SIG-M5 (cell line): ENCODE measurements around the gene RNF17.
"Not testable (repeated sequence)": the region's sequence is repeated elsewhere in the genome, so short reads cannot be mapped to it uniquely, and the experiment has no call there.

ENCODE experiments used
- DNase-seq: peaks from one replicate; lab custom pipeline; 2025; lab: John Stamatoyannopoulos, UW

RNF17 gene

DNA sequence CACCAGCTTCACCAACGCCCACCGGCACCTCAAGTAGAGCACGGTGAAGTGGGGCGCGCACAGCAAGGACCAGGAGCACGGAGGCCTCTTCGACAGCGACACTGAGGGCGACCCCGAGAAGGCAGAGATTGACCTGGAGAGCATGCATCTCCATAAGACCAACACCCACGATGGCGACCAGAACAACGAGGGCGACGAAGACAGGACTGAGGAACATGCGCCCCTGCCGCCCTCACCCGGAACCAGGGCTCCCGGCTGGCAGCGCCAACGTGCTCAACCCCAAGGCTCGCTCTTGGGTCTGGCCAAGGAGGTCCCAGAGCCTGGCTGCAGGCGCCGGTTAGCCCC, 18.5 kb upstream of the RNF17 start:
- no peak for DNase-seq

DNA sequence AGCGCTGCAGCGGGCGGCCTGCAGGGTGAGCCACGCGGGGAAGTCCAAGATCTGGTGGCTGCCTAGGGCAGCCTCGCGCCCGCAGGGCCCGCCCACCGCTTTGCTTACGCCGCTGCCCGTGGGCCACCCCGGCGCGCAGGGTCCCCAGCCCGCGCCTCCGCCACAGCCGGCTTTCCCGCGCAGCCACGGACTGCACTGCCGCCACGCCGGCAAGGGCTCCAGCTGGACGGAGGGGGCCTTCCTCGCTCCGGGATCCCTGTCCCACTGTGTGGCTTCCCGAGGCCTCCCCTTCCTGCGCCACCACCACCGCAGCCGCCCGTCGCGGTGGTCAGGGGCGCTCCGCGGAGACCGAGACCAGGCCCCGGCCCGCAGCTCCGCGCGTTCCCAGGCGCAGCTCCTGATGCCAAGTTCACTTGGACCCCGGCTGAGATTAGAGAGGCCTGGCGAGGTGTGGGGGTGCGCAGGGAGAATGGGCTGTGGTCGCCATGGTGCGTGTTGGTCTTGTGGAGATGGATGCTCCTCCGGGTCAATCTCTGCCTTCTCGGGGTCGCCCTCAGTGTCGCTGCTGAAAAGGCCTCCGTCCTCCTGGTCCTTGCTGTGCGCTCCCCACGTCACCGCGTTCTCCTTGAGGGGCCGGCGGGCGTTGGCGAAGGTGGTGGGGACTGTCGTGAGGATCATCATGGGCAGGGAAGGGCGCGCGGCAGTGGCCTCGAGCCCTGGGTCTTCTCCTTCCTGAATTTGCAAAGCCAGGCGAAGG, 17.9 kb upstream of the RNF17 start:
- no peak for DNase-seq

DNA sequence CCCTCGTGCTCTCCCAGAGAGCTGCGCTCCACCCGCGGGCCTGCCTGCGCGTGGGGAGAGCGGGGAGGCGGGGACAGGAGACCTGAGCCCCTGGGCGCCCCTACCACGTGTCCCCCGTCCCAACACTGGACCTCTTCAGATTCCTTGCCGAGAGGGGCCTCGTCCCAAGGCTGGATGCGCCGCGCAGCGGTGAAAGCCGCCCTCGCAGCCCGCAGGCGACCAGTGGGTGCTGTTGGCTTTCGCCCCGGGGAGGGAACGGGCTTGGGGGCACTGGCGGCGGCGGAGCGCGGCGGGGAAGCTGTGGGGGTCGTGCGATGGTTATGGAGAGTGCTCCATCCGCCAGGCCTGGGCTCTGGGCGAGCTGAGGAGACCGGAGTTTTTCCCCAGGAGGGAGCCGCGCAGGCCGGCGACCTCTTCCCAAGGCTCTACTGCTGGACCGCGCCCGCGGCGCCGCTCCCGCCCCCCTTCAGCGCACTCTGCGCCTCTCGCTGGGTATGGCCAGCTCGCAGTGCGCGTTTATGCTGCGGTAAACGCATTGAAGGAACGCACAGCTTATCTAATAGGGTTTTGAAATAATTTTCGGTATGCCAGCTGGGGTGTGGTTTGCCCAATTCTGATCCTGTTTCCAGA, 17.2 kb upstream of the RNF17 start:
- DNase-seq = no peak

DNA sequence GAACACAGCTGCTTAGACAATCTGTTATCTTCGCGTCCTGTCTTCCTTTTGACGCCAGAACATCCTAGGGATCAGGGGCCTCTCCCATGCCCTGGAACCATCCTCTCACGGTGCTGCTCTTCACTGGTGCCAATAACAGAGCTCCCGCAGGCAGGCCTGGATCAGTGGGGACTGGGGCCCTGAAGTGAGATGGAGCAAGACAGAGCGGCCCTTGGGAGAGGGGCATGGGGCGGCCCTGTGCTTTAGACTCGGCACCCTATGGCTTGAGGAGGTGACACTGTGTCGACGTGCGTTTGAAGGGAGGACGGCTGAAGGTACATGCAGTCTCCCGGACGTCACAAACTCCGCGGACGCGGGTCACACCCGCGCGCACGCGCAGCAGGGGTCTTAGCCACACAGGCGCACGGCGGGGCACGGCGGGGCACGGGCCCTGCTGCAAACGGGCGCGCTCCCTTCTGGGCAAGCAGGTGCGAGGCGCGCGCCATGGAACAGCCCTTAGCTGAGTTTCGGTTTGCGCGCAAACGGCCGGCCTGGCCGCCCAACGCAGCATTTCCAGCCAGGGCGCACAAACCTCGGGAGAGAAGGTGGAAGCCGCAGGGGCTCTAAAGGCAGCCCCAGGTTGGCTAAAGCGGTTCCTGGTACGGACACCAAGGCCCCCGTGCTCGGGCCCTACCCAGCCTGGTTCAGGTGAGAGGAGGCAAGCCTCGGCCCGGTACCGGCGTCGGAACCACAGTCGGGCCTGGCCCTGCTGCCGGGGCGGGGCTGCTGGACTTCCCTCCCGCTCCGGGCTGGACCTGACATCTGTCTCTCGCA, 16.5 kb upstream of the RNF17 start:
- no peak for DNase-seq

DNA sequence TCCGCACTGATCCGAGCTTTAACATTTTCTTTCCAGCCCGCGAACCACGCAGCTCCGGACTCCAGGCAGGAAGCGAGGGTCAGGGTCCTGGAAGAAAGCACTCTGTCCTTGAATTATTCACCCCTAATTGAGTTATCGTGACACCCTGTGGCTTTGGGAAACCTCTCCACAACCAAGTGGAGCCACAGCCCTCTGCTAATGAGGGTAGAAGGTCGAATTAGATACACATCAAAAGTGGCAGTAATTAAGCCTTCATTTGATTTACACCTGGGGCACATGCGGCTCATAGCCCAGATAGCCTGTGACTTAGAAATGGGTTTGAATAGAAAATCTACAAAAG, 15.9 kb upstream of the RNF17 start:
- no peak for DNase-seq

DNA sequence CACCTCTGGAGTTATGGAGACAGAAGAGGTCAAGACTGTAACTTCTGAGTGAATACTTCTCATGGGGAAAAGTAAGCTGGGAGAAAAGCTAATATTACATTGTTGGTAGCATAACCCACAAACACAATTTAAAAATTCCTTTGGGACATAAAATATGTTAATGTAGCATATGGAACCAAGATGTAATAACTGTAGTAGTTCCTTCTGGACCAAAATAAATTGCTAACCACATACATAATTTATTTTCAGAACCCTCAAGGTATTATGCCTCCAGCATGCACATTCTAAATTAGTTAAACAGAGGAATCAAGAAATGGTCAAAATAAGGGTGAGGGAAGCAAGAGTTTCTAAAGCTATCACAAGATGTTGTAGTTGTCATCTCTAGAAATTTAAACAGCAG, 4.8 kb upstream of the RNF17 start:
- DNase-seq = no peak

DNA sequence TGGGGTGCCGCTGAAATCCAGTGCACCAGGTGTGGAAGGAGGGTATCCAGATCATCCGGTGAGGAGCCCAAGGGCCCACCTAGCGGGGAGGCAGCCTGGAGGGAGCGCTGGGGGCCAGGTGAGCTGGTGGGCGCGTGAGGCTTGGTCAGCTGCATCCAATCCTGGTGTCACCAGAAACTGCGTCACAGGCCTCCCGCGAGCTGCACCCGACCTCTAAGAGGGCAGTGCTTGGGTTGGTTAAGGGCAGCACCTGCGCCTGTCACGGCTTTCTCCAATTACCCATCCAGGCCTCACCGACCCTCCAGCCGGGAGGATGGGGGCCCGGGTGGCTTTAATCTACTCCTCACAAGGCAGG, 284 bp downstream of the RNF17 start:
- DNase-seq = no peak

DNA sequence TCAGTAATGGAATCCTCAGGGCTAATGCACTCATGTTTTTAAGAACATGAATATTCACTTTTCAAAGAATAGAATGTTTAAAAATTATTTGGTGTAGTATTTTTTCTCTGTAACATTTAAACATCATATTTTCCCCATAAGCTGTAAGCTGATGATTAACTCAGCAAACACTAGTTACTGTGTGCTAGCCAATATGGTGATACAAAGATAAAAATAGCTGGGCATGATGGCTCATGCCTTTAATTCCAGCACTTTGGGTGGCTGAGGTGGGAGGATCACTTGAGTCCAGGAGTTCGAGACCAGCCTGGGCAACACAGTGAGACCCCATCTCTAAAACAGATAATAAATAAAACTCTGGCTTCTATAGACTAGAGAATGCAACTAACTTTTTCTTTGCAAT, 13.2 kb downstream of the RNF17 start:
- no peak for DNase-seq

DNA sequence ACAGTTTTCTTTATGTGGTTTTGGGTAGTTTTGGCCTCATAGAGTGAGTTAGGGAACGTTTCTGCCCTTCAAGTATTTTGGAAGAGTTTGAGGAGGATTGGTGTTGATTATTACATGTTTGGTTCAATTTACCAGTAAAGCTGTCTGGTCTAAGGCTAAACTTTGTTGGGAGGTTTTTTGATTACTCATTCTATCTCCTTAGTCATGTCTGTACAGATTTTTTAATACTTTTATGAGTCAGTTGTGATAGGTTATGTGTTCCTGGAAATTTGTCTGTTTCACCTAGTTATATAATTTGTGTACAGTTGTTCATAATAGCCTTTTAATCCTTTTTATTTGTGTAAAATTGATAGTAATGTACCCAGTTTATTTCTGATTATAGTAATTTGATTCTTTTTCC, 20.4 kb downstream of the RNF17 start:
- DNase-seq = no peak

DNA sequence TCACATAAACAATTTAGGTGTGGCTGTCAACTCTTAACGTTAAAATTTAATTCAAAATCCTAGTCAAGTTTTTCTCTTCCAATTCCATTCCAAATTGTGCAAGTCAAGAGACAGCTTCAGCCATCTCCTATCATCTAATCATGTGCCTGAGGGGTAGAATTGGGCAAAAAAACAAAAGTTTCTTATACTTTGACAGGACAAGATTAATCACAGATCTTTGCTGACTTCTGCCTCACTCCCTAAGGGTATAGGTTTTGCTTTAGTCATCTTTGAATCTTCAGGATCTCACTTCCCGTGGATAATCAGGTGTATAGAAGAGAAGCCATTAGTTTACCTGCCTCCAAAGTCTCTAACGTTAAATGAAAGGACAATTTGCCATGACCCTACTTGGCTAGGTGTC, 24.6 kb downstream of the RNF17 start:
- DNase-seq = no peak

DNA sequence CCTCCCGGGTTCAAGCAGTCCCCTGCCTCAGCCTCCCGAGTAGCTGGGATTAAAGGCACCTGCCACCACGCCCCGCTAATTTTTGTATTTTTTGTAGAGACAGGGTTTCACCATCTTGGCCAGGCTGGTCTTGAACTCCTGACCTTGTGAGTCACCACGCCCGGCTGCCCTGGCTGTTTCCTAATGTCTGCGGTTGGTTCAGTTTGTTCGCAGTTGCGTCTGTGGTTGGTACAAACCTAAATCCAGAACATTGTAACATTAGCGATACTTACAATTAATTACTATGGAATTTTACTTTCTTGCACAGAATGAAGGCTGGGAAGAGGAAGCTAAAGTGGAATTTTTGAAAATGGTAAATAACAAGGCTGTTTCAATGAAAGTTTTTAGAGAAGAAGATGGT, 38.1 kb downstream of the RNF17 start:
- no peak for DNase-seq

DNA sequence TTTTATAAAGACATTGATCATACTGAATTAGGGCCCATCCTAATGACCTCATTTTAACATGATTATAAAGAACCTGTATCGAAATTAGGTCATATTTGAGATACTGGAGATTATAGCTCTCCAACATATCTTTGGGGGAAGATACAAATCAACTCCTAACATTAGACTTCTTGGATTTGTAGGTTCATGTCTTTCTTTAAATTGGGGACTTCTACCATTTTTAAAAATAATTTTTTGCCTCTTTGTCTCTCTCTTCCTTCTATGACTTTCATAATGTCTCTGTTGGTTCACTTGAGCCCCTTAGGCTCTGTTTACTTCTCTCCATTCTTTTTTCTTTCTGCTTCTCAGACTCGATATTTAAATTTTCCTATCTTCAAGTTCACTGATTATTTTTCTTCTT, 57.2 kb downstream of the RNF17 start:
- no peak for DNase-seq

DNA sequence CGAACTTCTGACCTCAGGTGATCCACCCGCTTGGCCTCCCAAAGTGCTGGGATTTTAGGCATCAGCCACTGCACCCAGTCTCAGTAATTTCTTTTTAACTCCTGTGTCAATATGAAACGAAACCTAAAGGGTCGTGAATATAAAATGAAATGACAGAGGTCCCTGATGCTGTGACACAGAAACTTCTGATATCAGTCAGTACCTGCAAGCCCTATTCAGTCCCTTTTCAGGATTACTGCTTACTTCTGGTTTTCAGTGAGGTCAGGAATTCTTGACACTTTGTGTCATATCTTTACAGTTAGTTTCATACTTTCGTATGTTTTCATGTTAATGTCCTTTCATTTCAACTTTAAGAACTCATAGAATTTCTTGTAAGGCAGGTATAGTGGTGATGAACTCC, 58.7 kb downstream of the RNF17 start:
- no peak for DNase-seq

DNA sequence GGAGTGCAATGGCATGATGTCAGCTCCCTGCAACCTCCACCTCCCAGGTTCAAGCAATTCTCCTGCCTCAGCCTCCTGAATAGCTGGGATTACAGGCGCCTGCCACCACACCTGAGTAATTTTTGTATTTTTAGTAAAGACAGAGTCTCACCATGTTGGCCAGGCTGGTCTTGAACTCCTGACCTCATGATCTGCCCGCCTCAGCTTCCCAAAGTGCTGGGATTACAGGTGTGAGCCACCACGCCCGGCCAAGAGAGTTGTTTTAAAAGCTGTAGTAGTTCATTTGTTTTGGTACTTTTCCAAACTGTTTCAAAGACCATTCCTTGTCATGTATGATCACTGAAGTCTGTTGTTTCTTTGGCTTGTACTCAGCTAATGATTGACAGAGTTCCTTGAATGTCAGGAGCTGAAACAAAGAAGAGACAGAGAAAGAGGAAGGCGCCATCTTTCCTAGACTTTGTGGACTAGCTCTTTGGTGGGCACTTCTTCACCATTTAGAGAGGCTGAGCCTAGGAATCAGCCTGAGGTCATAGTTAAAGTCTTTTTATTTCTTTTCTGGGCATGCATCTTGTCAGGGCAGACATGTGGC, 59.2 kb downstream of the RNF17 start:
- DNase-seq = not testable (repeated sequence)

DNA sequence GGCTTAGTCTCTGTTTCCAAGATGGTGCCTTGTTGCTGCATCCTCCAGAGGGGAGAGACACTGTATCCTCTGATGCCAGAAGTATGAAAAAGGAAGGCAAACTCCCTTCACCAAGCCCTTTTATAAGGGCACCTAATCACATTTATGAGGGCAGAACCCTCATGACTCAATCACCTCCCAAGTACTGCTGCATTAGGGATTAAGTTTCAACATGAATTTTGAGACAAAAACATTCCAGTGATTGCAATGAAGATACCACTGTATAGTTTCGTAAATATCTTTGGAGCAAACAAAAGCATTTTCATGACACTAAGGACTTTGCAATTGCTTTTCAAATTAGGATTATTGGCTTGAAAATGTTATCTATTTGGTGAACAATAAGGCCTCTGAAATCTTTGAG, 63.8 kb downstream of the RNF17 start:
- DNase-seq = no peak

DNA sequence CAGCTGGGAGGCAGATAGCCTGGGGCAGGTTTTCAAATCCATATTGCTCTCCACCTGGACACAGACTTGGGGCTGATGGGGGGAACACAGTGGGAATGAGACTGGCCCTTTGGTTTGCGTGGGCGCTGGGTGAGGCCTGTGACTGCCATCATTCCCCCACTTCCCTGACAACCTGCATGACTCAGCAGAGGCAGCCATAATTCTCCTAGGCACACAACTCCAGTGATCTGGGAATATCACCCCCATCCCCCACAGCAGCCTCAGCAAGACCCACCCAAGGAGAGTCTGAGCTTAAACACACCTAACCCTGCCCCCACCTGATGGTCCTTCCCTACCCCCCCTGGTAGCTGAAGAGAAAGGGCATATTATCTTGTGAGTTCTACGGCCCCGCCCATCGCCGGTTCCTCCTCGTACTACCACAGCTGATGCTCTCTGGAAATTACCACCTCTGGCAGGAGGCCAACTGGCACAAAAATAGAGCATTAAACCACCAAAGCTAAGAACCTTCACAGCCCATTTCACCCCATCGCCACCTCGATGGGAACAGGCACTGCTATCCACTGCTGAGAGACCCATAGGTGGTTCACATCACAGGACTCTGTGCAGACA, 71.0 kb downstream of the RNF17 start:
- no peak for DNase-seq

DNA sequence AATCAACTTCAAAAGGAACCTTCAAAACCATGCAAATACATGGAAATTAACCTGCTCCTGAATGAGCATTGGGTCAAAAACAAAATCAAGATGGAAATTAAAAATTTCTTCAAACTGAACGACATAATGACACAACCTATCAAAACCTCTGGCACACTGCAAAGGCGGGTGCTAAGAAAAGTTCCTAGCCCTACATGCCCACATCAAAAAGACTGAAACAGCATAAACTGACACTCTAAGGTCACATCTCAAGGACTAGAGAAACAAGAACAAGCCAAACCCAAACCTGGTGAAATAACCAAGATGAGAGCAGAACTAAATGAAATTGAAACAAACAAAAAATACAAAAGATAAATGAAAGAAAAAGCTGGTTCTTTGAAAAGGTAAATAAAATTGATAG, 73.6 kb downstream of the RNF17 start:
- not testable (repeated sequence) for DNase-seq

DNA sequence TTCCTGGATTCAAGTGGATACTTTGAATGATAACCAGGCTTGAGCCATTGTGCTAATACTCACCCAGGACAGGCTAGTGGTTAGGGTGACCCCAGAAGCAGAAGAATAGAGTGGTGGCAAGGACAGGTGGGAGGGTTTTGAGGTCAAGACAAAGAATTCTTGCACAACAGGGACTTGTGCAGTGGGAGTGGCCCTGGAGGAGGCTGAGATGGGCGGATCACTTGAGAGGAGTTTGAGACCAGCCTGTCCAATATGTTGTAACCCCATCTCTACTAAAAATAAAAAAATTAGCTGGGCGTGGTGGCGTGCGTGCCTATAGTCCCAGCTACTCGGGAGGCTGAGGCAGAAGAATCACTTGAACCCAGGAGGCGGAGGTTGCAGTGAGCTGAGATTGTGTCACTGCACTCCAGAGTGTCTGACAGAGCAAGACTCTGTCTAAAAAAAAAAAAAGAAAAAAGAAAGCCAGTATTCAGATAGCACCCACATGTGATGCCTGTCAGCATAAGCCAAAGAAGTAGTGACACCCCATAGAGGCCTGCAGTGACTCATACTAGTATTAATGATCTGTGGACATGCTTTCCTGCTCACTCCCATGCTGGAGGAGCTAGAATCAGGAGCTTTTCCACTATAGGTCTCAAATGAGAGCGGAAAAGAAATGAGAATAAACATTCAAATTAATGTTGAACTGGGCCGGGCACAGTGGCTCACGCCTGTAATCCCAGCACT, 78.7 kb downstream of the RNF17 start:
- DNase-seq = peak; percentile 21

DNA sequence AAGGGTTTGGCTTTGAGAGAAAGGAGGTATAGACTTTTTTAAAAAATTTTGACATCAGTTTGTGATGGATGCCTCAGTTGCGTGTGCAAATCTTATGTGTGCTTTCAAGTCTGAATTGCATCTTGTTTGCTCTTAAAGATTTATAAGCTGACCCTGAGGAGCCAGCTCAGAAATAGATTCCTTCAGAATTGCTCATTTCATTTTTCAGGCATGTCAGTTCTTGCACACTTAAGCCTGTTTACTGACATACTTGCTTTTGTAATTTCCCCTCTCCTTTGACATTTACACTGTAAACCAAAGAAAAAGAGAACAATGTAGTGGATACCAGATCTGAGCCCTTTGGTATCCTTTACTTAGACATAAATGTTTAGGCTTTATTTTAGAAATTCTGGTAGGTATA, 87.6 kb downstream of the RNF17 start:
- DNase-seq = no peak

DNA sequence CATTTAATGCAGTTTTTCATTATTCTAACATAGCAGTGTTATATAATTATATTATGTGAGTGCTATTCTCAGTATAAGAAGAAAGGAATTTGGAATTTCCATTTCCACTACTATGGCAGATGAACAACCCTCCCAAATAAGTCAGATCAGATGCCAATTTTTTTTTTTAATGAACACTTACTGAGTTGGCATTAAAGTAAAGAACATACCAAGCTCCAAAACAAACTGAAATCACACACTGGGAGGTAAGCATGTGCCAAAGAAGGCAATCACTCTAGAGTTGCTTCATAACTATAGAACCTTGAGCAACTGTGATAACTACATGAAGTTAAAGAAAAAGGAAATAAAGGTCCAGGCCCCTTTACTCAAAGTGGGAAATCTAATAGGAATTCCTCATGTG, 90.3 kb downstream of the RNF17 start:
- DNase-seq = no peak

DNA sequence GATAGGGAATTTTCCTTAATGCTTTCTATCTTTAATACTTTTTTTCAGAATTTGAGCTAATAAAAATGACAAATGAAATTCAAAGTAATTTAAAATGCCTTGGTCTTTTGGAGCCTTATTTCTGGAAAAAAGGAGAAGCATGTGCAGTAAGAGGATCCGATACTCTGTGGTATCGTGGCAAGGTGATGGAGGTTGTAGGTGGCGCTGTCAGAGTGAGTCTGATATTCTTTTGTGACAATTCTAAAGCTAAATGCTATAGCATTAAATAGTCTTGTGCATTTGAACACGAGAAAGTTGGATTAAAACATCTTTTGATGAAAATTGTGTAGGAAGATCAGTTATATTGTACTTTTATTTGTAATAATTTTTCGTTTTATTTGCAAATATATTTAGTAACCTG, 95.0 kb downstream of the RNF17 start:
- no peak for DNase-seq

DNA sequence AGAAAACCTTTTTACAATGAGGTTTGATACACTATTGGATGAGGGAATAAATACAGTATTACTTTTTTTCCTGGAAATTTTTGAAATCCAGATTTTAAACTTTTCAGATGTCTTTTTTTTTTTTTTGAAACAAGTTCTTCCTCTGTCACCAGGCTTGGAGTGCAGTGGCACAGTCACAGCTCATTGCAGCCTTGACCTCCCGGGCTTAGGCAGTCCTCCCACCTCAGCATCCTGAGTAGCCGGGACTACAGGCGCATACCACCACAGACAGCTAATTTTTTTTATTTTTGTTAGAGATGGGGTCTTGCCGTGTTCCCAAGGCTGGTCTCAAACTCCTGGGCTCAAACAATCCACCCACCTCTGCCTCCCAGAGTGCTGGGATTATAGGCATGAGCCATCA, 96.8 kb downstream of the RNF17 start:
- DNase-seq = no peak
